Smooth muscle cell (in vitro differentiated cells): Measurements from ENCODE around the gene SH3BP4. TPM values are rescaled to one million over a fixed set of nuclear protein-coding genes. Genes with fewer than 3 reads are reported as not detected.

Experiments
- DNase-seq: peaks from one replicate; lab custom pipeline; 2025; ENCODE audit not compliant: unreplicated experiment; lab: John Stamatoyannopoulos, UW
- H2AFZ ChIP-seq: fragments of 200-600 bp; sonication (generic); 2 replicates; pipeline ENCODE4 v1.6.0; 2016; ENCODE audit warnings: antibody characterized with exemption, low read depth, mild to moderate bottlenecking
- H3F3A ChIP-seq: fragments of 200-600 bp; sonication (generic); 2 replicates; pipeline ENCODE4 v1.6.0; 2017; ENCODE audit warnings: antibody characterized with exemption, low read depth
- H3K27ac ChIP-seq: fragments of 200-600 bp; sonication (generic); 2 replicates; pipeline ENCODE4 v1.5.1; 2016; ENCODE audit warnings: low read depth, mild to moderate bottlenecking
- H3K27me3 ChIP-seq: fragments of 200-600 bp; sonication (generic); 2 replicates; pipeline ENCODE4 v1.6.1; 2016; ENCODE audit warnings: low read depth, mild to moderate bottlenecking
- H3K36me3 ChIP-seq: fragments of 200-600 bp; sonication (generic); 2 replicates; pipeline ENCODE4 v1.5.1; 2016; ENCODE audit warnings: low read depth
- H3K4me1 ChIP-seq: fragments of 200-600 bp; sonication (generic); 2 replicates; pipeline ENCODE4 v1.5.1; 2016; ENCODE audit warnings: low read depth
- H3K4me2 ChIP-seq: fragments of 200-600 bp; sonication (generic); 2 replicates; pipeline ENCODE4 v1.6.0; 2016; ENCODE audit warnings: mild to moderate bottlenecking
- H3K4me3 ChIP-seq: fragments of 200-600 bp; sonication (generic); 2 replicates; pipeline ENCODE4 v1.5.1; 2016; ENCODE audit warnings: mild to moderate bottlenecking
- H3K79me2 ChIP-seq: fragments of 200-600 bp; sonication (generic); 2 replicates; pipeline ENCODE4 v1.6.0; 2016; ENCODE audit warnings: low read depth, mild to moderate bottlenecking
- H3K9ac ChIP-seq: fragments of 200-600 bp; sonication (generic); 2 replicates; pipeline ENCODE4 v1.6.0; 2016; ENCODE audit warnings: low read depth
- H3K9me3 ChIP-seq: fragments of 200-600 bp; sonication (generic); replicated peaks from 2 replicates; pipeline ENCODE4 v1.5.1; 2016; ENCODE audit warnings: low read depth
- H4K20me1 ChIP-seq: fragments of 200-600 bp; sonication (generic); 2 replicates; pipeline ENCODE4 v1.6.0; 2016; ENCODE audit warnings: low read depth
- WGBS: methylation state at CpG from one replicate; pipeline ENCODE4 v1.1.7; 2016; ENCODE audit warnings: low lambda C conversion rate; 5-methylcytosine and 5-hydroxymethylcytosine counted together
- polyA plus RNA-seq: library from polyadenylated mRNA; unstranded; fragments of >200 nt; fragmentation: Nextera tagmentation; extraction: Ambion mirVana; gene quantifications from 2 replicates; pipeline ENCODE4 v1.2.1, GENCODE V29; 2016
- total RNA-seq: library from RNA; depleted of rRNA; stranded (reverse); fragments of >200 nt; gene quantifications from 2 replicates; pipeline ENCODE4 v1.2.3, GENCODE V29; 2014
- TF ChIP-seq, protein P1 (sequence below): fragments of 200-600 bp; sonication (generic); IDR thresholded peaks from 2 replicates; pipeline ENCODE4 v1.5.1; 2017; ENCODE audit warnings: borderline replicate concordance, mild to moderate bottlenecking, antibody characterized with exemption; ENCODE audit not compliant: insufficient read depth, poor library complexity, severe bottlenecking

SH3BP4 gene
- total and polyA plus RNA-seq, 2 experiments from 2014 or later: 38.9 to 47.7 TPM

DNA sequence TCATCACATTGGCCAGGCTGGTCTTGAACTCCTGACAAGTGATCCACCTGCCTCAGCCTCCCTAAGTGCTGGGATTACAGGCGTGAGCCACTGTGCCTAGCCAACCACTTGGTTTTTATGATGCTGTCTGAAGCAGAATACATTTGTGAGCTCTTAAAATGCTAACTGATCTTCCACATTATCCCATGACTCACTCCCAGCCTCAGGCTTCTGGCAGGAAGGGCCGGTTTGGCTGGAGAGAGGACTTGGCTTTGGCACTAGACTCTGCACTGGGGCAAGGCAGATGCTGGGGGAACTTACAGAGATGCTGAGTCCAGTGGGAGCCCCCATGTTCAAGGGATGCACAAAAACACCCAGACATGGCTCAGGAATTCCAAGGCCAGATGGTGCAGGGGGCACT is 40.5 kb upstream of the SH3BP4 start:
- peaks cover 11% of the 10 kb centered on the region for H3F3A ChIP-seq
- H4K20me1 ChIP-seq: no peaks in the 10 kb centered on the region
- no peaks in the 10 kb centered on the region for H3K36me3 ChIP-seq
- DNase-seq: no peak
- H3K79me2 ChIP-seq: no peaks in the 10 kb centered on the region
- H2AFZ ChIP-seq: no peak overlapping the region
- no peak overlapping the region for H3K4me3 ChIP-seq
- TF ChIP-seq, protein P1, sequence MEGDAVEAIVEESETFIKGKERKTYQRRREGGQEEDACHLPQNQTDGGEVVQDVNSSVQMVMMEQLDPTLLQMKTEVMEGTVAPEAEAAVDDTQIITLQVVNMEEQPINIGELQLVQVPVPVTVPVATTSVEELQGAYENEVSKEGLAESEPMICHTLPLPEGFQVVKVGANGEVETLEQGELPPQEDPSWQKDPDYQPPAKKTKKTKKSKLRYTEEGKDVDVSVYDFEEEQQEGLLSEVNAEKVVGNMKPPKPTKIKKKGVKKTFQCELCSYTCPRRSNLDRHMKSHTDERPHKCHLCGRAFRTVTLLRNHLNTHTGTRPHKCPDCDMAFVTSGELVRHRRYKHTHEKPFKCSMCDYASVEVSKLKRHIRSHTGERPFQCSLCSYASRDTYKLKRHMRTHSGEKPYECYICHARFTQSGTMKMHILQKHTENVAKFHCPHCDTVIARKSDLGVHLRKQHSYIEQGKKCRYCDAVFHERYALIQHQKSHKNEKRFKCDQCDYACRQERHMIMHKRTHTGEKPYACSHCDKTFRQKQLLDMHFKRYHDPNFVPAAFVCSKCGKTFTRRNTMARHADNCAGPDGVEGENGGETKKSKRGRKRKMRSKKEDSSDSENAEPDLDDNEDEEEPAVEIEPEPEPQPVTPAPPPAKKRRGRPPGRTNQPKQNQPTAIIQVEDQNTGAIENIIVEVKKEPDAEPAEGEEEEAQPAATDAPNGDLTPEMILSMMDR: no peak
- no peak overlapping the region for H3K27ac ChIP-seq
- no peak overlapping the region for H3K4me2 ChIP-seq
- no peaks in the 10 kb centered on the region for H3K9me3 ChIP-seq
- peaks cover 9% of the 10 kb centered on the region for H3K4me1 ChIP-seq
- no peak overlapping the region for H3K9ac ChIP-seq
- no peaks in the 10 kb centered on the region for H3K27me3 ChIP-seq
- WGBS: 6% methylated on average over 2 of the region's 2 CpGs

DNA sequence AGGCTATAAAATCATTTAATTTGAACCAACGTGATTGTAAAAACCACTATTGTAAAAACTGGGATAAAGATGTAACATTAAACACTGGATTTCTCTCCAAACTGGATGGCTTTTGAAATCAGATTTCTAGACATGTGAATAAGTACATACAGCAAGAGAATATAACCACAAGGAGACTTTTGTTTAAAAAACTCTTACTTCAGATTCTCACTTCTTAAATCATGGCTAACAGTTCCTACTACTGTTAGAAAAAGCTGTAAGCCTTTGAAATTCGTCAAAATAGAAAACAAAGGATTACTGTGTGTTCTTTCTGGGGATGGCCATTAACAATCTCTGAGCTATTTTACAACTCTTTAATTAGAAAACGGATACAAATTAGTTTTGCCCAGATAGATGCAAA is 39.4 kb upstream of the SH3BP4 start:
- Histone ChIP-seq H3K4me2 (no peak overlapping the region), H4K20me1 (no peaks in the 10 kb centered on the region), H2AFZ (no peak overlapping the region), H3K4me1 (peaks cover 9% of the 10 kb centered on the region), H3K4me3 (no peak overlapping the region), H3K79me2 (no peaks in the 10 kb centered on the region), H3K9me3 (no peaks in the 10 kb centered on the region), H3K27ac (no peak overlapping the region), H3K9ac (no peak overlapping the region), H3K27me3 (no peaks in the 10 kb centered on the region), H3K36me3 (no peaks in the 10 kb centered on the region), H3F3A (peaks cover 11% of the 10 kb centered on the region)
- 47% methylated on average over 3 of the region's 3 CpGs for WGBS
- TF ChIP-seq, protein P1: no peak
- DNase-seq: no peak

DNA sequence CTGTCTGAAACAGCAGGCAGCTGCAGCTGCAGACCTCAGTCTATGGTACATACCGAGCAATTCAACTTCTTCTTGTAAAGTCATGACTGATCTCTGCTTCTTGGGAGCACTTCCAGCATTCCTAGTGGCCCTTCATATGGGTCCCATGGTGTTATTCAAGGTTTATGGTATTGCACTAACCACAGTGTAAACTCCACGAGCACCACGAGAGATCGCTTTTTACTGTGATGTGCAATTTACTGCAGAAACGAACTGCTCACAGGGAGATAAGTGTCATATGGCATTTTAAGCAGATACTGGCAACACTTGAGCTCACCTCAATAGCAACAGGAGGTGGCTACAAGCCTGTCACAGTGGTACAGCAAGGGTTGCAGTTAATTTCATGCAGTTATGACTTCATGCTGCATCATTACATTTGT is 38.6 kb upstream of the SH3BP4 start:
- no peaks in the 10 kb centered on the region for H3K9me3 ChIP-seq
- no peaks in the 10 kb centered on the region for H4K20me1 ChIP-seq
- H3K27ac ChIP-seq: no peak overlapping the region
- H3K4me3 ChIP-seq: no peak overlapping the region
- DNase-seq: no peak
- H3K27me3 ChIP-seq: no peaks in the 10 kb centered on the region
- H3K36me3 ChIP-seq: no peaks in the 10 kb centered on the region
- H3K4me1 ChIP-seq: peaks cover 9% of the 10 kb centered on the region
- WGBS: 15% methylated on average over 5 of the region's 5 CpGs
- H3K9ac ChIP-seq: no peak overlapping the region
- H2AFZ ChIP-seq: no peak overlapping the region
- H3F3A ChIP-seq: peaks cover 11% of the 10 kb centered on the region
- no peaks in the 10 kb centered on the region for H3K79me2 ChIP-seq
- TF ChIP-seq, protein P1: no peak
- peak overlapping the region; percentile 2 for H3K4me2 ChIP-seq

DNA sequence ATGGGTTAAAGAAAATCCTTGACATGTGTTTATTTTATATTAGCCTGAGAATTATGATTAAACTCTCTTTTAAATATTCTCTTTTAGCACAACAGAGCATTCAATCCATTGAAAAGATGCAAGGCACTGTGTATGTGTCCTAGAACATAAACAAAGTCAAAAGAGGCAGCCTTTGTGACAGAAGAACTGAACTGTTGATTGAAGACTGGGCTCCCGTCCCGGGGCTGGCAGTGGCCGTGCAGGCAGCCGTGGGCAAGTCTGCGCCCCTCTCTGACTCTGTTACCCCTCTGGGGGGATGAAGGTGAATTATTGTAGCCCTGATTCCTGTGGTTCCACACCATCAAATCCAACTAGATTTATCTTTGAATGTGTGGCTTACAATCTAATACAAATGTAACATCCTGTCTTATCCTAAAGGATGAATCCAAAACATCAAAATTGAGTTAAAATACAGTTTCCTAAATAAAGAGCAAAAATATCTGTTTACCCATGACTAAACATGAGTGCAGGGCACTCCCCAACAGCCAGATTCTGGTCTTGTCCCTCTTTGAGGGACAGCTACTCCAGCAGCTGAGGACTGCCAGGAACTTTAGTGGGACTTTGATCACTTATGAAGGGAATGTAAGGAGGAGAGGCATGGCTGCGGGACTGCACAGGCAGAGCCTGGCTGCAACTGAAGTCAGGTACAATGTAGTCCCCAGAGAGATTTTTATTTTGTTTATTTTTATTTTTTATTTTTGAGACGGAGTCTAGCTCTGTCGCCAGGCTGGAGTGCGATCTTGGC is 37.3 kb upstream of the SH3BP4 start:
- Histone ChIP-seq H3K4me3 (no peak overlapping the region), H4K20me1 (no peaks in the 10 kb centered on the region), H3K4me1 (peaks cover 9% of the 10 kb centered on the region), H3K27me3 (no peaks in the 10 kb centered on the region), H3K79me2 (no peaks in the 10 kb centered on the region), H3F3A (peaks cover 11% of the 10 kb centered on the region), H3K9ac (no peak overlapping the region), H3K36me3 (no peaks in the 10 kb centered on the region), H3K4me2 (no peak overlapping the region), H2AFZ (no peak overlapping the region), H3K27ac (no peak overlapping the region), H3K9me3 (no peaks in the 10 kb centered on the region)
- no peak for DNase-seq
- TF ChIP-seq, protein P1: no peak
- WGBS: 92% methylated on average over 9 of the region's 9 CpGs
